ENCODE data around the gene ZNRF2. TPM values are rescaled to one million over a fixed set of nuclear protein-coding genes. Genes with fewer than 3 reads are reported as not detected.

The ZNRF2 gene
- total RNA-seq, 1 experiment from 2014 or later = 9.8 TPM

GRCh38 chr7:30251708-30252329 is 32.6 kb upstream of the ZNRF2 start:
- ChIA-PET POLR2A (interaction anchor here (1.0 kb wide), 1 partner anchor 11 kb away, joined by 3 read pairs; no protein-coding TSS in a partner anchor), CTCF (interaction anchor here (1.1 to 1.6 kb wide), 2 partner anchors 11 to 27 kb away, joined by 3 to 4 read pairs; no protein-coding TSS in a partner anchor)
- intact Hi-C loops (cut with micrococcal nuclease) = no loop called here
- no peak for TF ChIP-seq CTCF (IDR thresholded peaks at IDR 0.05; ENCODE audit: unreplicated experiment)
- Mint-ChIP-seq H3K4me1 (ENCODE audit: insufficient read depth, unreplicated experiment) (peaks cover 10% of the 10 kb centered on the region), H3K36me3 (ENCODE audit: insufficient read depth, unreplicated experiment) (no peaks in the 10 kb centered on the region), H3K27me3 (ENCODE audit: insufficient read depth, unreplicated experiment) (no peaks in the 10 kb centered on the region), H3K27ac (ENCODE audit: low read depth, unreplicated experiment) (no peak overlapping the region), H3K9me3 (ENCODE audit: unreplicated experiment) (no peaks in the 10 kb centered on the region), H3K4me3 (ENCODE audit: unreplicated experiment) (no peak overlapping the region)
- no peak for DNase-seq (ENCODE audit: unreplicated experiment)
- BruUV-seq (replicated peaks) = no TSS peak

- no TSS peak for BruUV-seq (replicated peaks)
- Mint-ChIP-seq H3K27ac (ENCODE audit: low read depth, unreplicated experiment) (peak overlapping the region; percentile 39), H3K4me3 (ENCODE audit: unreplicated experiment) (peak overlapping the region; percentile 2), H3K27me3 (ENCODE audit: insufficient read depth, unreplicated experiment) (no peaks in the 10 kb centered on the region), H3K9me3 (ENCODE audit: unreplicated experiment) (no peaks in the 10 kb centered on the region), H3K36me3 (ENCODE audit: insufficient read depth, unreplicated experiment) (no peaks in the 10 kb centered on the region), H3K4me1 (ENCODE audit: insufficient read depth, unreplicated experiment) (peaks cover 10% of the 10 kb centered on the region)
- POLR2A ChIA-PET = interaction anchor here (1.0 kb wide), 1 partner anchor 9 kb away, joined by 3 read pairs; no protein-coding TSS in a partner anchor
- peak; percentile 70 for DNase-seq (ENCODE audit: unreplicated experiment)
- TF ChIP-seq CTCF (IDR thresholded peaks at IDR 0.05; ENCODE audit: unreplicated experiment) = no peak
- intact Hi-C loops (cut with micrococcal nuclease) = no loop called here
- CTCF ChIA-PET = interaction anchor here (0.5 to 1.6 kb wide), 5 partner anchors 13 to 258 kb away, joined by 3 to 4 read pairs (median 3); no protein-coding TSS in a partner anchor
Measured at GRCh38 chr7:30252885-30253795, 31.3 kb upstream of the ZNRF2 start.

- intact Hi-C loops (cut with micrococcal nuclease) = no loop called here
- Mint-ChIP-seq H3K36me3 (ENCODE audit: insufficient read depth, unreplicated experiment) (no peaks in the 10 kb centered on the region), H3K27ac (ENCODE audit: low read depth, unreplicated experiment) (no peak overlapping the region), H3K9me3 (ENCODE audit: unreplicated experiment) (no peaks in the 10 kb centered on the region), H3K4me1 (ENCODE audit: insufficient read depth, unreplicated experiment) (peaks cover 10% of the 10 kb centered on the region), H3K4me3 (ENCODE audit: unreplicated experiment) (no peak overlapping the region), H3K27me3 (ENCODE audit: insufficient read depth, unreplicated experiment) (no peaks in the 10 kb centered on the region)
- TF ChIP-seq CTCF (IDR thresholded peaks at IDR 0.05; ENCODE audit: unreplicated experiment) = no peak
- CTCF ChIA-PET = interaction anchor here (0.6 to 1.2 kb wide), 2 partner anchors 21 to 257 kb away, joined by 3 read pairs; no protein-coding TSS in a partner anchor
- BruUV-seq (replicated peaks) = no TSS peak
- POLR2A ChIA-PET = no interaction called here
- no peak for DNase-seq (ENCODE audit: unreplicated experiment)
Measured at GRCh38 chr7:30253796-30254165, 30.6 kb upstream of the ZNRF2 start.

GRCh38 chr7:30254248-30254647 is 30.1 kb upstream of the ZNRF2 start:
- intact Hi-C loops (cut with micrococcal nuclease) = no loop called here
- ChIA-PET POLR2A (no interaction called here), CTCF (interaction anchor here (0.6 kb wide), 1 partner anchor 257 kb away, joined by 3 read pairs; no protein-coding TSS in a partner anchor)
- no peak overlapping the region for H3K4me3 Mint-ChIP-seq (ENCODE audit: unreplicated experiment)
- H3K36me3 Mint-ChIP-seq (ENCODE audit: insufficient read depth, unreplicated experiment) = no peaks in the 10 kb centered on the region
- H3K27me3 Mint-ChIP-seq (ENCODE audit: insufficient read depth, unreplicated experiment) = no peaks in the 10 kb centered on the region
- BruUV-seq (replicated peaks) = no TSS peak
- no peak overlapping the region for H3K27ac Mint-ChIP-seq (ENCODE audit: low read depth, unreplicated experiment)
- no peaks in the 10 kb centered on the region for H3K9me3 Mint-ChIP-seq (ENCODE audit: unreplicated experiment)
- no peak for DNase-seq (ENCODE audit: unreplicated experiment)
- peaks cover 10% of the 10 kb centered on the region for H3K4me1 Mint-ChIP-seq (ENCODE audit: insufficient read depth, unreplicated experiment)
- TF ChIP-seq CTCF (IDR thresholded peaks at IDR 0.05; ENCODE audit: unreplicated experiment) = no peak
